NT2/D1 (cell line): ENCODE measurements around the gene ZSWIM7.

Experiments
- SUZ12 ChIP-seq: IDR thresholded peaks from 2 replicates; pipeline ENCODE4 v1.6.1; 2011; ENCODE audit not compliant: insufficient read length, insufficient read depth; ENCODE audit errors: extremely low read depth
- YY1 ChIP-seq: IDR thresholded peaks from 2 replicates; pipeline ENCODE4 v1.6.1; 2011; ENCODE audit not compliant: insufficient read length, insufficient read depth
- ZNF274 ChIP-seq: IDR thresholded peaks from 2 replicates; pipeline ENCODE4 v1.6.1; 2011; ENCODE audit warnings: mild to moderate bottlenecking, low read depth, low read length

DNA sequence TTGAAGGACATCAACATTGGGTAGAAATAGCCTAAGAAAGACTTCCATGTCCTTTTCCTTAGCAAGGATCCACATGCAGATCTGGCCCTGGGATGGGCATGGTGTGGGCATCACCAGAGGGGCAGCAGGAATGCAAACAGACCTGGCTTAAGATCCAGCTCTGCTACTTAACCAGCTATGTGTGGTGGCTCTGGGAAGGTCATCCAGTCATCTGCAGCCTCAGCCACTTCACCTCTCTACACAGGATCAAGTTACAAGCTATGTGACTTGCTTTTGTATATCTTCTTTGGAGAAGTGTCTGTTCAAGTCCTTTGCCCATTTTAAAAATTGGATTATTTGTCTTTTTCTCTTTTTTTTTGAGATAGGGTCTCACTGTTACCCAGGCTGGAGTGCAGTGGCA is 68.1 kb downstream of the ZSWIM7 start:
- TF ChIP-seq YY1 (no peak), SUZ12 (no peak), ZNF274 (no peak)
